IMR-90 (cell line): ENCODE measurements around the gene FAM163B.

Experiments
- CTCF ChIP-seq: conservative IDR thresholded peaks from 2 replicates; pipeline ENCODE4 v1.5.1; 2012; ENCODE audit warnings: mild to moderate bottlenecking, low read depth, low read length, improper control_type of control experiment
- FOS ChIP-seq: fragments of 150-350 bp; IDR thresholded peaks from 2 replicates; pipeline ENCODE4 v1.6.1; 2016; ENCODE audit warnings: low read depth, low read length
- NFE2L2 ChIP-seq: fragments of 150-350 bp; IDR thresholded peaks from 2 replicates; pipeline ENCODE4 v1.6.1; 2016; ENCODE audit warnings: low read depth, mild to moderate bottlenecking, low read length
- POLR2A ChIP-seq: IDR thresholded peaks from 2 replicates; pipeline ENCODE4 v1.6.1; 2012; ENCODE audit warnings: mild to moderate bottlenecking, low read depth, low read length
- RAD21 ChIP-seq: IDR thresholded peaks from 2 replicates; pipeline ENCODE4 v1.6.1; 2012; ENCODE audit warnings: low read length, improper control_type of control experiment
- RCOR1 ChIP-seq: IDR thresholded peaks from 2 replicates; pipeline ENCODE4 v1.6.1; 2012; ENCODE audit warnings: mild to moderate bottlenecking, low read length, improper control_type of control experiment; ENCODE audit not compliant: insufficient replicate concordance
- SMC3 ChIP-seq: fragments of 150-350 bp; IDR thresholded peaks from 2 replicates; pipeline ENCODE4 v1.6.1; 2016; ENCODE audit warnings: low read depth, mild to moderate bottlenecking, antibody characterized with exemption, low read length, moderate library complexity
- USF2 ChIP-seq: fragments of 150-350 bp; IDR thresholded peaks from 2 replicates; pipeline ENCODE4 v1.6.1; 2017; ENCODE audit warnings: mild to moderate bottlenecking, antibody characterized with exemption, low read length, low read depth

- TF ChIP-seq FOS, result no peak
- no peak for TF ChIP-seq RCOR1
- no peak for TF ChIP-seq POLR2A
- no peak; the same call in 1 of the 2 replicates for TF ChIP-seq CTCF
- TF ChIP-seq SMC3, result no peak
- no peak for TF ChIP-seq RAD21
- TF ChIP-seq NFE2L2, result no peak
- TF ChIP-seq USF2, result no peak
These were observed 19.5 kb downstream of the FAM163B start for GRCh38 chr9:133589454-133590227.
